Measurements from ENCODE around the gene ITCH.

- TF ChIP-seq CTCF (IDR thresholded peaks at IDR 0.05; ENCODE audit: poor library complexity) (no peak), EZH2phosphoT487 (IDR thresholded peaks at IDR 0.05; ENCODE audit: low read depth, severe bottlenecking, unreplicated experiment) (no peak), EZH2 (IDR thresholded peaks at IDR 0.05; ENCODE audit: borderline replicate concordance) (no peak)
Observed at GRCh38 chr20:34539756-34540155, 176.7 kb downstream of the ITCH start.
